ENCODE results near the gene RASGRP3. TPM values are rescaled to one million over a fixed set of nuclear protein-coding genes. Genes with fewer than 3 reads are reported as not detected.
A peak's percentile ranks its signal among the peaks of the same experiment; 100 is the strongest.

RASGRP3 gene
- total RNA-seq, 1 experiment from 2014 or later = 0.03 TPM

GRCh38 chr2:33477473-33478468 is 1.3 kb downstream of the RASGRP3 start:
- Histone ChIP-seq H3K27me3 (ENCODE audit: control insufficient read depth, insufficient read depth, low read length) (no peaks in the 10 kb centered on the region), H3K4me3 (ENCODE audit: insufficient read depth, low read depth, low read length) (no peak overlapping the region)

GRCh38 chr2:33478968-33479731 is 2.7 kb downstream of the RASGRP3 start:
- no peaks in the 10 kb centered on the region for H3K36me3 ChIP-seq (replicated peaks; ENCODE audit: control insufficient read depth, insufficient read depth, low read length)
- DNase-seq = no peak
- H3K27me3 ChIP-seq (ENCODE audit: control insufficient read depth, insufficient read depth, low read length) = no peaks in the 10 kb centered on the region
- no peak overlapping the region for H3K4me3 ChIP-seq (ENCODE audit: insufficient read depth, low read depth, low read length)

More at GRCh38 chr2:33477473-33478468, 1.3 kb downstream of the RASGRP3 start:
- DNase-seq = no peak
- H3K36me3 ChIP-seq (replicated peaks; ENCODE audit: control insufficient read depth, insufficient read depth, low read length) = no peaks in the 10 kb centered on the region

GRCh38 chr2:33482518-33482917 is 6.1 kb downstream of the RASGRP3 start:
- no peaks in the 10 kb centered on the region for H3K27me3 ChIP-seq (ENCODE audit: control insufficient read depth, insufficient read depth, low read length)
- no peaks in the 10 kb centered on the region for H3K36me3 ChIP-seq (replicated peaks; ENCODE audit: control insufficient read depth, insufficient read depth, low read length)
- no peak overlapping the region for H3K4me3 ChIP-seq (ENCODE audit: insufficient read depth, low read depth, low read length)
- DNase-seq = no peak

GRCh38 chr2:33484042-33484621 is 7.7 kb downstream of the RASGRP3 start:
- H3K4me3 ChIP-seq (ENCODE audit: insufficient read depth, low read depth, low read length) = no peak overlapping the region
- no peaks in the 10 kb centered on the region for H3K27me3 ChIP-seq (ENCODE audit: control insufficient read depth, insufficient read depth, low read length)
- DNase-seq = no peak
- no peaks in the 10 kb centered on the region for H3K36me3 ChIP-seq (replicated peaks; ENCODE audit: control insufficient read depth, insufficient read depth, low read length)

GRCh38 chr2:33485051-33485450 is 8.6 kb downstream of the RASGRP3 start:
- Histone ChIP-seq H3K36me3 (replicated peaks; ENCODE audit: control insufficient read depth, insufficient read depth, low read length) (no peaks in the 10 kb centered on the region), H3K4me3 (ENCODE audit: insufficient read depth, low read depth, low read length) (no peak overlapping the region), H3K27me3 (ENCODE audit: control insufficient read depth, insufficient read depth, low read length) (no peaks in the 10 kb centered on the region)
- no peak for DNase-seq

GRCh38 chr2:33486544-33486943 is 10.1 kb downstream of the RASGRP3 start:
- H3K27me3 ChIP-seq (ENCODE audit: control insufficient read depth, insufficient read depth, low read length) = no peaks in the 10 kb centered on the region
- DNase-seq = no peak
- no peaks in the 10 kb centered on the region for H3K36me3 ChIP-seq (replicated peaks; ENCODE audit: control insufficient read depth, insufficient read depth, low read length)

GRCh38 chr2:33488178-33488690 is 11.8 kb downstream of the RASGRP3 start:
- Histone ChIP-seq H3K4me3 (ENCODE audit: insufficient read depth, low read depth, low read length) (no peak overlapping the region), H3K36me3 (replicated peaks; ENCODE audit: control insufficient read depth, insufficient read depth, low read length) (no peaks in the 10 kb centered on the region), H3K27me3 (ENCODE audit: control insufficient read depth, insufficient read depth, low read length) (no peaks in the 10 kb centered on the region)
- no peak for DNase-seq

More at GRCh38 chr2:33486544-33486943, 10.1 kb downstream of the RASGRP3 start:
- no peak overlapping the region for H3K4me3 ChIP-seq (ENCODE audit: insufficient read depth, low read depth, low read length)

- Histone ChIP-seq H3K36me3 (replicated peaks; ENCODE audit: control insufficient read depth, insufficient read depth, low read length) (no peaks in the 10 kb centered on the region), H3K27me3 (ENCODE audit: control insufficient read depth, insufficient read depth, low read length) (no peaks in the 10 kb centered on the region), H3K4me3 (ENCODE audit: insufficient read depth, low read depth, low read length) (no peak overlapping the region)
- DNase-seq = no peak
Observed at GRCh38 chr2:33488715-33489540, 12.5 kb downstream of the RASGRP3 start.

- no peaks in the 10 kb centered on the region for H3K36me3 ChIP-seq (replicated peaks; ENCODE audit: control insufficient read depth, insufficient read depth, low read length)
- DNase-seq = no peak
Observed at GRCh38 chr2:33489835-33490431, 13.5 kb downstream of the RASGRP3 start.

GRCh38 chr2:33491441-33492084 is 15.1 kb downstream of the RASGRP3 start:
- peak; percentile 25 for DNase-seq
- no peaks in the 10 kb centered on the region for H3K27me3 ChIP-seq (ENCODE audit: control insufficient read depth, insufficient read depth, low read length)
- no peak overlapping the region for H3K4me3 ChIP-seq (ENCODE audit: insufficient read depth, low read depth, low read length)
- no peaks in the 10 kb centered on the region for H3K36me3 ChIP-seq (replicated peaks; ENCODE audit: control insufficient read depth, insufficient read depth, low read length)

More at GRCh38 chr2:33489835-33490431, 13.5 kb downstream of the RASGRP3 start:
- Histone ChIP-seq H3K4me3 (ENCODE audit: insufficient read depth, low read depth, low read length) (no peak overlapping the region), H3K27me3 (ENCODE audit: control insufficient read depth, insufficient read depth, low read length) (no peaks in the 10 kb centered on the region)

- no peak for DNase-seq
- Histone ChIP-seq H3K27me3 (ENCODE audit: control insufficient read depth, insufficient read depth, low read length) (no peaks in the 10 kb centered on the region), H3K36me3 (replicated peaks; ENCODE audit: control insufficient read depth, insufficient read depth, low read length) (no peaks in the 10 kb centered on the region), H3K4me3 (ENCODE audit: insufficient read depth, low read depth, low read length) (no peak overlapping the region)
Observed at GRCh38 chr2:33492399-33493134, 16.1 kb downstream of the RASGRP3 start.

- Histone ChIP-seq H3K36me3 (replicated peaks; ENCODE audit: control insufficient read depth, insufficient read depth, low read length) (no peaks in the 10 kb centered on the region), H3K27me3 (ENCODE audit: control insufficient read depth, insufficient read depth, low read length) (no peaks in the 10 kb centered on the region), H3K4me3 (ENCODE audit: insufficient read depth, low read depth, low read length) (no peak overlapping the region)
- DNase-seq = no peak
Observed at GRCh38 chr2:33494155-33494779, 17.8 kb downstream of the RASGRP3 start.

Measured in H7 (cell line).